K562 (cell line): ENCODE data around the gene MBD2. TPM values are rescaled to one million over a fixed set of nuclear protein-coding genes. Genes with fewer than 3 reads are reported as not detected.

ENCODE experiments used
- ATAC-seq: fragments of 200-7000 bp; cut with Tn5 transposase; 3 replicates; pipeline ENCODE4 v1.9.1; 2020; ENCODE audit warnings: moderate library complexity
- BruUV-seq: library from RNA; stranded (reverse); fragments of 400-500 nt; replicated peaks from 2 replicates; lab custom pipeline; 2021; lab: Mats Ljungman, UMichigan
- CTCF ChIA-PET: fragments of 300-600 bp; formaldehyde crosslinking; extraction: SDS; loops from one replicate; lab custom pipeline; 2021; ENCODE audit warnings: low intra/inter-chr PET ratio; lab: Yijun Ruan, JAX
- POLR2A ChIA-PET: fragments of 300-600, 350-650 bp; sonication (Branson Sonifier 250); formaldehyde crosslinking; extraction: SDS; loops from one replicate; lab custom pipeline; 2021; ENCODE audit warnings: antibody characterized with exemption, inconsistent platforms; lab: Yijun Ruan, JAX
- DNase-seq, 4 experiments: peaks; one replicate each; pipeline versions ENCODE4 v3.0.0 to v3.0.0-alpha.2; 2011 to 2018; ENCODE audit warnings: low spot score in 3 of 4, mixed read lengths in 3 of 4; ENCODE audit errors: extremely low read depth in 1 of 4
- FAIRE-seq: peaks from 2 replicates; lab custom pipeline; 2011; peaks lifted over from hg19 to GRCh38; lab: Jason Lieb, UNC
- H2AFZ ChIP-seq: 2 replicates; pipeline ENCODE4 v1.6.0; 2011; ENCODE audit warnings: low read depth, low read length, control low read depth, inconsistent platforms
- H3K27ac ChIP-seq: fragments of 200-600 bp; 3 replicates; pipeline ENCODE4 v1.8.0; 2011; ENCODE audit warnings: low read depth, mild to moderate bottlenecking, control low read depth, inconsistent platforms, low read length, moderate library complexity, mixed read lengths; ENCODE audit errors: extremely low read depth
- H3K27me3 ChIP-seq, 2 experiments: fragments of 300-600 bp in 1 of 2; 2 replicates in 1 of 2; 3 replicates in 1 of 2; pipeline versions ENCODE4 v1.6.0 to v1.8.0; 2011; ENCODE audit warnings: inconsistent platforms in 2 of 2, low read length in 2 of 2, mild to moderate bottlenecking in 1 of 2, mixed read lengths in 1 of 2, moderate library complexity in 1 of 2; ENCODE audit not compliant: control insufficient read depth in 2 of 2, insufficient read depth in 2 of 2
- H3K36me3 ChIP-seq: fragments of 300-600 bp; 3 replicates; pipeline ENCODE4 v1.8.0; 2011; ENCODE audit warnings: mild to moderate bottlenecking, low read length, inconsistent platforms; ENCODE audit not compliant: control insufficient read depth, insufficient read depth
- H3K4me1 ChIP-seq, 2 experiments: fragments of 200-600 bp in 1 of 2; replicated peaks in 1 of 2; 2 replicates in 1 of 2; 3 replicates in 1 of 2; pipeline versions ENCODE4 v1.5.1 to v1.8.0; 2011; ENCODE audit warnings: inconsistent platforms in 2 of 2, low read length in 2 of 2, mild to moderate bottlenecking in 1 of 2, mixed read lengths in 1 of 2, moderate library complexity in 1 of 2; ENCODE audit not compliant: control insufficient read depth in 2 of 2, insufficient read depth in 2 of 2
- H3K4me2 ChIP-seq: 2 replicates; pipeline ENCODE4 v1.6.1; 2011; ENCODE audit warnings: low read length, control low read depth, inconsistent platforms, mixed read lengths; ENCODE audit not compliant: insufficient read depth
- H3K4me3 ChIP-seq: fragments of 200-600 bp; sonication (generic), shearing (Covaris generic); 2 replicates; pipeline ENCODE4 v1.5.1; 2016; ENCODE audit warnings: control low read depth, inconsistent platforms
- H3K79me2 ChIP-seq: fragments of 200-600 bp; 3 replicates; pipeline ENCODE4 v1.8.0; 2011; ENCODE audit warnings: low read length, inconsistent platforms; ENCODE audit not compliant: control insufficient read depth, insufficient read depth
- H3K9ac ChIP-seq, 2 experiments: 2 replicates each; pipeline versions ENCODE4 v1.6.0 to v1.6.1; 2011; ENCODE audit warnings: low read depth in 2 of 2, low read length in 2 of 2, control low read depth in 1 of 2, inconsistent platforms in 1 of 2, mild to moderate bottlenecking in 1 of 2, mixed read lengths in 1 of 2; ENCODE audit not compliant: insufficient read depth in 1 of 2
- H3K9me1 ChIP-seq: one replicate; pipeline ENCODE4 v1.6.0; 2011; ENCODE audit warnings: inconsistent platforms, mild to moderate bottlenecking, low read length, moderate library complexity; ENCODE audit not compliant: control insufficient read depth, insufficient read depth
- H3K9me3 ChIP-seq: replicated peaks from 2 replicates; pipeline ENCODE4 v1.5.1; 2011; ENCODE audit warnings: low read depth, low read length, inconsistent platforms; ENCODE audit not compliant: control insufficient read depth, insufficient read depth
- H4K20me1 ChIP-seq: replicated peaks from 2 replicates; pipeline ENCODE4 v1.6.1; 2011; ENCODE audit warnings: low read length, inconsistent platforms, mixed read lengths; ENCODE audit not compliant: control insufficient read depth, insufficient read depth
- ARHGAP35 ChIP-seq: fragments of 450-650 bp; IDR thresholded peaks from 2 replicates; pipeline ENCODE4 v1.6.1; 2018; ENCODE audit not compliant: partially characterized antibody
- ARID1B ChIP-seq: fragments of 450-650 bp; IDR thresholded peaks from 2 replicates; pipeline ENCODE4 v1.6.1; 2016; ENCODE audit warnings: antibody characterized with exemption, mild to moderate bottlenecking, inconsistent platforms
- BCLAF1 ChIP-seq, 2 experiments: fragments of 450-650 bp in 1 of 2; IDR thresholded peaks; 2 replicates each; pipeline ENCODE4 v1.6.1; 2011 to 2017; ENCODE audit warnings: low read depth in 2 of 2, antibody characterized with exemption in 1 of 2, borderline replicate concordance in 1 of 2, low read length in 1 of 2, mild to moderate bottlenecking in 1 of 2, mixed read lengths in 1 of 2; ENCODE audit not compliant: control insufficient read depth in 1 of 2
- HMGN3 ChIP-seq: IDR thresholded peaks from 2 replicates; pipeline ENCODE4 v1.6.1; 2011; ENCODE audit warnings: borderline replicate concordance, low read depth, mild to moderate bottlenecking, mixed read lengths, low read length; ENCODE audit not compliant: insufficient read length; ENCODE audit errors: extremely low read depth
- MAFF ChIP-seq: IDR thresholded peaks from 2 replicates; pipeline ENCODE4 v1.6.1; 2012; ENCODE audit warnings: low read length, improper control_type of control experiment
- MBD2 ChIP-seq: sonication (generic); IDR thresholded peaks from 2 replicates; pipeline ENCODE4 v1.6.1; 2016; ENCODE audit warnings: low read depth, borderline replicate concordance
- NEUROD1 ChIP-seq: fragments of 150-350 bp; IDR thresholded peaks from 2 replicates; pipeline ENCODE4 v1.6.1; 2014; ENCODE audit warnings: borderline replicate concordance, low read length, low read depth; ENCODE audit not compliant: partially characterized antibody
- RNF2 ChIP-seq: sonication (generic); IDR thresholded peaks from 2 replicates; pipeline ENCODE4 v1.6.1; 2016
- SETDB1 ChIP-seq: IDR thresholded peaks from one replicate; pipeline ENCODE4 v1.6.1; 2012; ENCODE audit warnings: low read length, control low read depth, inconsistent platforms
- ZNF174 ChIP-seq: fragments of 250-450 bp; sonication (Bioruptor Pico); IDR thresholded peaks from 2 replicates; pipeline ENCODE4 v1.4.0; 2020; ENCODE audit warnings: mild to moderate bottlenecking
- WGBS: fragments of 100-300 bp; shearing (Covaris generic); methylation state at CpG from one replicate; pipeline ENCODE4 v1.1.6; 2016; ENCODE audit warnings: low coverage, mixed read lengths; ENCODE audit not compliant: insufficient coverage; ENCODE audit errors: missing lambda C conversion rate; 5-methylcytosine and 5-hydroxymethylcytosine counted together
- in situ Hi-C: fragments of 300-500 bp; cut with MboI; formaldehyde crosslinking; loops from 4 replicates; pipeline ENCODE4 v1.15.0; 2018; ENCODE audit warnings: inconsistent platforms, mixed read lengths
- intact Hi-C: fragments of 100-400 bp; cut with micrococcal nuclease; formaldehyde crosslinking; loops from 2 replicates; pipeline ENCODE4 v1.14.2; 2022
- polyA plus RNA-seq, 8 experiments: library from polyadenylated mRNA; depleted of rRNA in 4 of 8; stranded (reverse) in 5 of 8; unstranded in 3 of 8; fragments of >200 nt; fragmentation: Nextera tagmentation in 2 of 8; fragmentation: Illumina TruSeq in 1 of 8; extraction: Ambion mirVana in 2 of 8; extraction: Trizol in 1 of 8; gene quantifications; 2 replicates each; pipeline versions ENCODE4 v1.2.1 to v1.2.3, GENCODE V29; 2011 to 2014; ENCODE audit warnings: inconsistent platforms in 1 of 8, missing spikeins in 1 of 8
- total RNA-seq, 7 experiments: library from RNA; depleted of rRNA in 6 of 7; stranded (reverse); fragments of >200 nt in 6 of 7; fragmentation: Illumina TruSeq in 2 of 7; extraction: Trizol in 2 of 7; gene quantifications; 2 replicates each; pipeline versions ENCODE4 v1.2.1 to v1.2.3, GENCODE V29; 2011 to 2021; ENCODE audit warnings: low replicate concordance in 1 of 7

The MBD2 gene
- total and polyA plus RNA-seq, 9 of the 15 experiments (the other 6 are each of a cell fraction or from before 2014, with no cell fraction given): 4.4 to 40.2 (median 13.9) TPM

- intact Hi-C loops: no loop called here
- DNase-seq: no peak
- ChIA-PET POLR2A (interaction anchor here (0.6 to 1.4 kb wide), 4 partner anchors 13 to 18 kb away, joined by 3 to 4 read pairs (median 4); partner anchors contain the start of gene MBD2), CTCF (no interaction called here)
- H3K79me2 ChIP-seq: peaks cover 62% of the 10 kb centered on the region
- no peaks in the 10 kb centered on the region for H4K20me1 ChIP-seq
- no peak overlapping the region for H3K4me3 ChIP-seq
- BruUV-seq: no TSS peak
- H3K4me1 ChIP-seq: peaks cover 0 to 6% of the 10 kb centered on the region in 2 experiments; a peak in 1 of 5 replicates
- H3K4me2 ChIP-seq: no peak overlapping the region
- peak; percentile 52 for ATAC-seq
- in situ Hi-C loops: no loop called here
- no peaks in the 10 kb centered on the region for H3K9me1 ChIP-seq
- 0% methylated on average over 2 of the region's 2 CpGs for WGBS
- TF ChIP-seq ZNF174 (CRISPR knock-in tag): no peak
- no peak for TF ChIP-seq ARHGAP35
- no peak for TF ChIP-seq SETDB1
- no peak for TF ChIP-seq RNF2
- TF ChIP-seq ARID1B: 0 out of 2 replicates have a peak, but pooled peaks have one; percentile 16
- TF ChIP-seq, all 486 proteins: peak for 1
- H2AFZ ChIP-seq: no peak overlapping the region
- no peak overlapping the region for H3K27ac ChIP-seq
- peak; percentile 19 for FAIRE-seq
- no peaks in the 10 kb centered on the region for H3K9me3 ChIP-seq
- H3K27me3 ChIP-seq: no peaks in the 10 kb centered on the region
- peaks cover 16% of the 10 kb centered on the region; the same call in 2 of the 3 replicates for H3K36me3 ChIP-seq
- no peak overlapping the region for H3K9ac ChIP-seq
Observed at GRCh38 chr18:54206447-54206846, 18.0 kb downstream of the MBD2 start.

GRCh38 chr18:54205959-54206358, 18.5 kb downstream of the MBD2 start:
- peaks cover 58% of the 10 kb centered on the region for H3K79me2 ChIP-seq
- no peak for FAIRE-seq
- TF ChIP-seq HMGN3 (no peak), MBD2 (no peak), BCLAF1 (IDR thresholded peaks at IDR 0.05; ENCODE audit: borderline replicate concordance in 1 of 2, control insufficient read depth in 1 of 2, low read depth in 2 of 2, low read length in 1 of 2) (no peak), MAFF (no peak), NEUROD1 (no peak)

More at GRCh38 chr18:54205959-54206358, 18.5 kb downstream of the MBD2 start:
- no peaks in the 10 kb centered on the region for H4K20me1 ChIP-seq
- no peak overlapping the region for H3K9ac ChIP-seq
- no peak overlapping the region for H3K27ac ChIP-seq
- no peak overlapping the region for H3K4me3 ChIP-seq
- no peak overlapping the region for H3K4me2 ChIP-seq
- ATAC-seq: no peak
- H3K4me1 ChIP-seq: peaks cover 0 to 6% of the 10 kb centered on the region in 2 experiments; a peak in 1 of 5 replicates
- H3K9me1 ChIP-seq: no peaks in the 10 kb centered on the region
- intact Hi-C loops (no loop called here), in situ Hi-C loops (no loop called here)
- H3K27me3 ChIP-seq: no peaks in the 10 kb centered on the region
- ChIA-PET POLR2A (interaction anchor here (0.6 to 1.4 kb wide), 4 partner anchors 13 to 19 kb away, joined by 3 to 4 read pairs (median 4); partner anchors contain the start of gene MBD2), CTCF (no interaction called here)
- H3K9me3 ChIP-seq: no peaks in the 10 kb centered on the region
- WGBS: 100% methylated on average over 1 of the region's 1 CpG
- peaks cover 16% of the 10 kb centered on the region; the same call in 2 of the 3 replicates for H3K36me3 ChIP-seq
- no TSS peak for BruUV-seq
- no peak for DNase-seq
- no peak overlapping the region for H2AFZ ChIP-seq
